Measurements from ENCODE around the gene ODAD4. TPM values are rescaled to one million over a fixed set of nuclear protein-coding genes. Genes with fewer than 3 reads are reported as not detected.

ODAD4 gene
- total RNA-seq (2014; rRNA removed; shearing (Covaris generic)) = 0.78 and 1.9 TPM in 2 replicates

GRCh38 chr17:41930009-41930832, at the start of gene ODAD4:
Gene ODAD4 (plus strand): TSS chr17:41930617. CDS start chr17:41930724, 107 bp downstream.
- peak; percentile 96 for DNase-seq (ENCODE audit: low read depth)

- no peak for DNase-seq (ENCODE audit: low read depth)
These were observed 47.7 kb upstream of the ODAD4 start for GRCh38 chr17:41882756-41883155.

GRCh38 chr17:41885733-41886132, 44.7 kb upstream of the ODAD4 start:
- no peak for DNase-seq (ENCODE audit: low read depth)

DNA sequence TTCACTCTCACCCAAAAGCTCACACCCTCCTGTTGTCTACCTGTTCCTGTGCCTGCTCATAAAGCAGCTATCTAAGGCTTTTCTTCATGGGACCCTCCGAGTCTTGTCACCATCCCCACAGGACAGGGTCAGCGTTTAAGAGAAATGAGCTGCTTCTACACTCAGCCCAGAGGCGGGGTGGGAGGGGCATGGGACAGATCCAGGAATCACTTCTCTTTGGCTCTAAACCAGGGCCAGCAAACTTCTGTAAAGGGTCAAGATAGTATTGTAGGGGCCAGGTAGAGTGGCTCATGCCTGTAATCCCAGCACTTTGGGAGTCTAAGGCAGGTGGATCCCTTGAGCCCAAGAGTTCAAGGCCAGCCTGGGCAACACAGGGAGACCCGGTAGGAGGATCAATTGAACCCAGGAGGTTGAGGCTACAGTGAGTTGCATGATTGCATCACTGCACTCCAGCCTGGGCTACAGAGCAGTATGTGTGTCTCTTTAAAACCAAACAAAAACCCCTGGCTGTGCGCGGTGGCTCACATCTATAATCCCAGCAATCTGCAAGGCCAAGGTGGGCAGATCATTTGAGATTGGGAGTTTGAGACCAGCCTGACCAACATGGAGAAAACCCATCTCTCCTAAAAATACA, 42.0 kb upstream of the ODAD4 start:
- no peak for DNase-seq (ENCODE audit: low read depth)

DNA sequence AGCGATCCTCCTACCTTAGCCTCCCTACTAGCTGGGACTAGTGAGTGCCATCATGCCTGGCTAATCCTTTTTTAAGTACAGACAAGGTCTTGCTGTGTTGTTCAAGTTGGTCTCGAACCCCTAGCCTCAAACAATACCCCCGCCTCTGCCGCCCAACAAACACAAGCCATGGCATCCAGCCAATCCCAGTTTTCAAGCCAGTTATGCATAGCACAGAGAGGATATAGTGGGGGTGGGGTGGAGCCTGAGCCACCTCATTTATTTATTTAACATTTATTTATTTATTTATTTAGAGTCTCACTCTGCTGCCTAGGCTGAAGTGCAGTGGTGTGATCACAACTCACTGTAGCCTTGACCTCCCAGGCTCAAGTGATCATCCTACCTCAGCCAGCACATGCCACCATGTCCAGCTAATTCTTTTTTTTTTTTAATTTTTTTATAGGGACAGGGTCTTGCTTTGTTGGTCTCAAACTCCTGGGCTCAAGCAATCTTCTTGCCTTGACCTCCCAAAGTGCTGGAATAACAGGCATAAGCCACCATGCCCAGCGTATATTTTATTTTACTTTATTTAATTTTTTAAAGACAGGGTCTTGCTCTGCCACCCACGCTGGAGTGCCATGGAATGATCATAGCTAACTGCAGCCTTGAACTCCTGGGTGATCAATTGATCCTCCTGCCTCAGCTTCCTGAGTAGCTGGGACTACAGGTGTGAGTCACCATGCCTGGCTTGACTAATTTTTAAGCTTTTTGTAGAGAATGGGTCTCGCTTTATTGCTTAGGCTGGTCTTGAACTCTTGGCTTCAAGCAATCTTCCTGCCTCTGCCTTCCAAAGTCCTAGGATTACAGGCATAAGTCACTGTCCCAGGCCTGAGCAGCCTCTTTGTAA, 39.0 kb upstream of the ODAD4 start:
- DNase-seq (ENCODE audit: low read depth) = no peak

DNA sequence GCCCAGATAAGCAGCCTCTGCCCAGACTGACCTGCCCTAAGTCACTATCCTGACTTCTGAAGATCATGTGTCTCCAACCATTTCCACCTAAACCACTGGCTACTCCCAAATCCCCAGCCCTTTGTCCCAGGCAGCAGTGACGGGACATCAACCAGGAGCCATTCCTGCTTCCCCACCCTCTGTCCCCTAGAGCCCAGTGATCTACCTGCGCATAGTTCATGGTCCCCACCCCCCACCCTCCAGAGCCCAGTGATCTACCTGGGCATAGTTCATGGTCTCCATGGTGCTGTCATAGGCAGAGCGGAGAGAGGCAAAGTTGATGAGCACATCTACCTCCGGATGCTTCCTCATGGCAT, 38.4 kb upstream of the ODAD4 start:
- no peak for DNase-seq (ENCODE audit: low read depth)

DNA sequence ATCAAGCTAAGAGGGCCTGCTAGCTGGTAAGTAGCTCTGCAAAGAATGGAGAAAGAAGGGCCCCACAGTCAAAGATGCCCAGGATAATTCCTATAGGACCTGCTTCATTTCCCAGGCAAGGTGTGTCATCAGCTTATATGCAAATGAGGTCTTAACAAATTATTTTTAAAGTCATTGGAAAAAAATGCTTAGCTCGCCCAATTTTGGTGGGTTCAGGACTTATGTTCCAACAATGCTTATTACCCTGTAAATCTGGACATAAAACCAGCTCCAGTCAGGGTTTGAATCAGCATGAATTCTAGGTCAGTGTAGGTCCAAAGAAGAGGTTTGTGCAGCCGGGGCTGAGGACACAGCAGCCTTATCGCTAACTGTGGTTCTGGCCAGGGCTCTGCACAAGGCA, 37.0 kb upstream of the ODAD4 start:
- no peak for DNase-seq (ENCODE audit: low read depth)

DNA sequence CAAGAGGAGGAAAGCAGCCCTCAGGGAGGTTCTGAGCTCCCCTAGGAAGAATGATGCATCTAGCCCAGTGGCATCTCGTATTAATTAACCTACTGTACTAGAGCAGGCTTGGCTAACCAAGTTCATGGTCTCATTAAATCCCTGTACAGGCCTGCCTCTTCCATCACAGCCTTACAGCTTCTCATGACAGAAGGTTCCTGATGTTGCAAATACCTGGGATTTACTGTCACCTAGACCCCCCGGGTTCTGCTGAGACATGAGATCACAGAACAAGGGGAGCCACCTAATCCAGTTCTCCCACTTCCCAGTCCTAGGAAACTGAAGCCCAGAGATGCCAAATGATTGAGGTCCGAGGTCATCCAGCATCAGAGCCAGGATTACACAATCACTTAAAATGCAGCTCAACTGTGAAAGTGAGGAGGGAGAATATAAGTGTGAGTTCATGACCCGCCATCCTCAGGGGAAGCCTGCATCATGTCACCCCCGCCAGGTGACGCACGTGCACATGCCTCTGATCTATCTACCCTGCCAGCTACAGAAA, 35.6 kb upstream of the ODAD4 start:
- DNase-seq (ENCODE audit: low read depth) = peak; percentile 91

DNA sequence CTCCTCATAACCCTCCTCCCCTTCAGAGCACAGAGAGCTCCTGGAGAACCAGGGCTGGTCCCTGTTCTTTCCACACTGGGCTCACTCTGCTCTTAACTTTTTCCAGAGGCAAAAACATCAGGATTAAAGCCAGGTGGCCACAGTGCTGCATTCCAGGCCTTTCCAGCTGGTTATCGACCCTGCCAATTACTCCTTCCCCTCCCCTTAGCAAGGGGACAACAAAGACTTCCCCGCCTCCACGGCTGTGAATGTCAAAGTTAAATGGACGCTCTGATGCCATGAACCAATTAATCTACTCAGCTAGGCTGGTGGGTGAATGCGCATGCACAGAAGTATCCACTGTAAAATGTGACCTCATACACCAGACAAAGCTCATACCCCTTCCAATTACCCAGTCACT, 34.8 kb upstream of the ODAD4 start:
- DNase-seq (ENCODE audit: low read depth) = peak; percentile 8

GRCh38 chr17:41896726-41897125, 33.7 kb upstream of the ODAD4 start:
- no peak for DNase-seq (ENCODE audit: low read depth)

- no peak for DNase-seq (ENCODE audit: low read depth)
These were observed 28.8 kb upstream of the ODAD4 start for GRCh38 chr17:41901646-41902045.

DNA sequence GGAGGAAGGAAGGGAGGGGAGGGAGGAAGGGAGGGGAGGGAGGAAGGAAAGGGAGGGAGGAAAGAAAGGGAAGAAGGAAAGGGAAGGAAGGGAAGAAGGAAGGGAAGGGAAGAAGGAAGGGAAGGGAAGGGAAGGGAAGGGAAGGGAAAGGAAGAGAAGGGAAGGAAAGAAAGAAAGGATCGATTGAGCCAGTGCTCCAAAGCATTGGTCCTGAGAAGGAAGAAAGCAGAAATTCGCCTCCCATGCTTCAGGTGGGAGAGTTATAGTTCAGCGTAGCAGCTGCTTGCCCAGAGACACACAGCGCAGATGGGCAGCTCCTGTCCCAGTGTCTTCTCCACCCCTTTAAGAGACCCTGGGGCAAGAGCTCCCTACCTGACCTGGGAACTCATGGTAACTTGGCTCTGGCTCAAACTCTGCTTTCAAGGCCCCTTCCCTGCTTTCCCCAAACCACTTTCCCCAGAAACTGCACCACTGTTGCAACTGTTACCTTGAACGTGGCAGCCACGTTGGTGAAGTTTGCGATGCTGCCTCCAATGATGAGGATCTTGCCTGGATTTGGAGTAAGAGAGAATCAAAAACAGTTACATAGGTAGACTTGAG, 26.1 kb upstream of the ODAD4 start:
- DNase-seq (ENCODE audit: low read depth) = no peak

GRCh38 chr17:41905172-41905571, 25.2 kb upstream of the ODAD4 start:
- no peak for DNase-seq (ENCODE audit: low read depth)

DNA sequence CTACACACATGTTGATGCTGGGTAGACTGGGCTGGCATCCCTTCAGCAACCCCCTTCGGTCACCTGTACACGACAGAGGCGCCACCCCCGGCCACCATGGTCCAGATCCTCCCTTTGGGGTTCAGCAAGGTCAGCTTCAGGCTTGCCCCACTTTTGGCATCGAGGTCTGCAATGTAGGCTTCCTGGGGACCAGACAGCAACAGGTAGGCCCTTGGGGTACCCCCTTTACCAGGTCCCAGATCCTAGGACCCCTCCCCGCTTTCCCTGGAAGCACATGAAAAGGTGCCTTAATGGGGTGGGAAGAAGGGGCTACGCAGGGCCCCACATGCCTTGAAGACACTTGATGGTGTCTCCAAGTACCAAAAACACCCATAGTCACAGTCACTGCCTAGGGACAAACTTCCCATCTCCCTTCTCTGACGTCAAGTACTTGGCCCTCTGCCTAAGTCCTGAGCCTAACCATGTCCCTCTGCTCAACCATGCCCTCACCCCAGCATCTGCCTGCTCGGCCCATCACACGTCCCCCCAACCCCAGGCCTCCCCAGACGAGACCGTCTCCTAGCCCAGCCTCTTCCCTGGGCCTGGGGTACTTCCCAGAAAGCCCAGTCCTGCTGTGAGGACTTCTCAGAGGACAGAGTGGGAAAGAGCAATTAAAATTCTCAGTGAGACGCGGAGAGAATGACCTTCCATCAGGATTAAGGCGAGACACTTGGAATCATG, 23.8 kb upstream of the ODAD4 start:
- peak; percentile 55 for DNase-seq (ENCODE audit: low read depth)

DNA sequence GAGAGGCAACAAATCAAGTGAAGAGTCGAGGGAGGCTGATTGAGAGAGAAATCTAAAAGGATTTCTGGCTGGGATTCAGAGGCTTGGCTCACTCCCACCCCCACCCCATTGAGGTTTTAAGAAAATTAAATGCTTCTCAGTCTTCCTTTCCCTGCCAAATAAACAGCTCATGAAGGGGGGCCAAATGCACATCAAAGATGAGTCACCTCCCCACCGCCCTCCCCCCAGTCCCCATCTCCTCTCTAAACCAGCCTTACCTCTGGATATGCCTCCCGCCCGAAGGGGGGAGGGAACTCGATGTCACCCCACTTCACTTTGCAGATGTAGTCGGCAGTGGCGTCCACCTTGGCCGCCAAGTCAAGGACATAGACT, 23.2 kb upstream of the ODAD4 start:
- DNase-seq (ENCODE audit: low read depth) = peak; percentile 86

GRCh38 chr17:41907633-41908539, 22.5 kb upstream of the ODAD4 start:
- peak; percentile 27 for DNase-seq (ENCODE audit: low read depth)

DNA sequence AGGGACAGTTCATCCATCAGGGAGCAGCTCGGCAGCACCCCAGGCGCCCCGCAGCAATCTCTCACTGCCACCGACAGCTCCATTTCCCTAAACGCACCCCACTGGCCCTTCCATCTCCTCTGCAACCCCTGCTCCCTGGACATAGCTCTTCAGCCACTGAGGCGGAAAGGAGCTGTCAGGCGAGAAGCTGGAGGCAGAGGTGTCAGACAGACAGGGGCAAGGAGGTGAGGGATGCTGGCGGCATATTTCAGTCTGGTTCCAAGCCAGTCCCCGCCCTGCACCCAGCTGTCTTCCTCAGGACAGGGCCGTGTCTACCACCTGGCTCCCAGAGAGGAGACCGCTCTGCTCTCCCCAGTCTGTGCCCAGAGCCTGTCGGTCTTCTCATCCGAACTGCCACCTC, 21.3 kb upstream of the ODAD4 start:
- no peak for DNase-seq (ENCODE audit: low read depth)

- DNase-seq (ENCODE audit: low read depth) = peak; percentile 99
These were observed 19.6 kb upstream of the ODAD4 start for GRCh38 chr17:41910701-41911391.

GRCh38 chr17:41912925-41913324, 17.5 kb upstream of the ODAD4 start:
- DNase-seq (ENCODE audit: low read depth) = no peak
